ENCODE measurements around the gene PLCG1.
"Not testable (repeated sequence)": the region's sequence is repeated elsewhere in the genome, so short reads cannot be mapped to it uniquely, and the experiment has no call there.

- not testable (repeated sequence) for TF ChIP-seq POLR2AphosphoS5 (IDR thresholded peaks at IDR 0.05; ENCODE audit: borderline replicate concordance, low read depth, low read length); EZH2 (IDR thresholded peaks at IDR 0.05); FOXP2 (optimal IDR thresholded peaks at IDR 0.05; ENCODE audit: control extremely low read depth, extremely low read length, insufficient read depth)
These were observed 19.2 kb upstream of the PLCG1 start for GRCh38 chr20:41118159-41118558.
